ENCODE data around the gene CR1L.

DNA sequence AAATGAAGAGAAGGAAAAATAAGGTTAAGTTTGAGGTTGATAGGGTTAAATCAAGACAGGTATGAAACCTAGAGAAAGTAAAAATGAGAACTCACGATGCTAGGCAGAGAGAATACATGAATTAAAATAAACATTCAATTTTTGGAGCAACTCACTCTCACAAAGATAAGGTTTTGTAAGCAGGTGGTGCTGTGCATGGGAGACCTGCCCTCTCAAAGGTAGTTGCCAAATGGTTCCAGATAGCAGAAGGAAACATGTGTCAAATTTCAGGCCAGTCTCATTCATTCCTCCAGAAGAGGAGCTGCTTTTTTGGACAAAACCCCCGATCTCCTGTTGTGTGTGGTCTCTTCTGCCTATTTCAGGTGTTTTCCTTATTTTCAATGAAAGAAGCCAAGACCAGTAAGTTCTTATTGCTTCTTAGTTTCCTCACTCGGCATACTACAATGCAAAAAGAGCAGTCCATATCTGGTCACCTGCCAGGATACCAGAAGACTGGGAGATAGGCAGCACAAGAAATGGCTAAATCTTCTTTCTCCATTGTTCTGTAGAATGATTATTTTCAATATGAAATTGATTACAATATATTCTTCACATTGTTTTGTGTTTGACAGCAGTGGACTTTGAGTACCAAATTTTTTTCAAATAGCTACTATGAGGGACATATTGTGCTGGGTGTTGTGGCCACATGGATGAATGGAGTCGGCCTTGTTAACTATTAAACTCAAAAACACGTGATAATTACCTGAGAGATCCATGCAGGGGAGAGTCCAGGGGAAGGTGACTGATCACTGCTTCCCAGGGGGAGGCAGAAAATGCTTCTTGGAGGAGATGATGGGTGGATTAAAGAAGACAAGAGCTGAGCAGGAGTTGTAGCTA lies 3.6 kb downstream of the CR1L start:
- peak; percentile 70 for TF ChIP-seq POLR2A (IDR thresholded peaks at IDR 0.05; ENCODE audit: low read length)
- TF ChIP-seq GATA1 (IDR thresholded peaks at IDR 0.05; ENCODE audit: low read depth, low read length) = no peak

All from erythroblast (primary cell).